Upper lobe of right lung (tissue), 1 donor: ENCODE measurements around the gene GOLGA3. TPM values are rescaled to one million over a fixed set of nuclear protein-coding genes. Genes with fewer than 3 reads are reported as not detected.
"Not testable (repeated sequence)": the region's sequence is repeated elsewhere in the genome, so short reads cannot be mapped to it uniquely, and the experiment has no call there.

Experiments used
- ATAC-seq: fragments of 200-7000 bp; cut with Tn5 transposase; one replicate; pipeline ENCODE4 v1.9.1; 2020; ENCODE audit warnings: mild to moderate bottlenecking, moderate library complexity
- DNase-seq: peaks from one replicate; pipeline ENCODE4 v3.0.0-alpha.2; 2020
- H3K27ac ChIP-seq: fragments of 200-600 bp; one replicate; pipeline ENCODE4 v1.8.0; 2022
- H3K27me3 ChIP-seq: fragments of 200-600 bp; one replicate; pipeline ENCODE4 v1.8.0; 2022; ENCODE audit warnings: mild to moderate bottlenecking
- H3K36me3 ChIP-seq: fragments of 200-600 bp; one replicate; pipeline ENCODE4 v1.8.0; 2022
- H3K4me1 ChIP-seq: fragments of 200-600 bp; one replicate; pipeline ENCODE4 v1.8.0; 2022
- H3K4me3 ChIP-seq: fragments of 200-600 bp; one replicate; pipeline ENCODE4 v1.8.0; 2022; ENCODE audit warnings: mild to moderate bottlenecking
- H3K9me3 ChIP-seq: fragments of 200-600 bp; one replicate; pipeline ENCODE4 v1.8.0; 2022
- intact Hi-C: fragments of 100-400 bp; cut with DNase I; formaldehyde crosslinking; loops from one replicate; pipeline ENCODE4 v1.11.0; 2022
- long read RNA-seq: library from polyadenylated mRNA; unstranded; transcript quantifications from one replicate; pipeline ENCODE4 v2.0.0, GENCODE V29; 2021
- total RNA-seq: library from RNA; stranded (reverse); fragmentation: NEBNext Ultra II Directional; extraction: Animal tissue kit (Norgen Biotek cat#: 25700); gene quantifications from one replicate; pipeline ENCODE4 v1.2.1, GENCODE V29; 2021
- TF ChIP-seq, protein P1 (sequence below): fragments of 200-600 bp; IDR thresholded peaks from one replicate; pipeline ENCODE4 v1.8.0; 2022; ENCODE audit warnings: antibody characterized with exemption
- donor health status: DM: no; HTN: yes; CAD: no; lungs with severe emphysema.

Gene GOLGA3, protein sequence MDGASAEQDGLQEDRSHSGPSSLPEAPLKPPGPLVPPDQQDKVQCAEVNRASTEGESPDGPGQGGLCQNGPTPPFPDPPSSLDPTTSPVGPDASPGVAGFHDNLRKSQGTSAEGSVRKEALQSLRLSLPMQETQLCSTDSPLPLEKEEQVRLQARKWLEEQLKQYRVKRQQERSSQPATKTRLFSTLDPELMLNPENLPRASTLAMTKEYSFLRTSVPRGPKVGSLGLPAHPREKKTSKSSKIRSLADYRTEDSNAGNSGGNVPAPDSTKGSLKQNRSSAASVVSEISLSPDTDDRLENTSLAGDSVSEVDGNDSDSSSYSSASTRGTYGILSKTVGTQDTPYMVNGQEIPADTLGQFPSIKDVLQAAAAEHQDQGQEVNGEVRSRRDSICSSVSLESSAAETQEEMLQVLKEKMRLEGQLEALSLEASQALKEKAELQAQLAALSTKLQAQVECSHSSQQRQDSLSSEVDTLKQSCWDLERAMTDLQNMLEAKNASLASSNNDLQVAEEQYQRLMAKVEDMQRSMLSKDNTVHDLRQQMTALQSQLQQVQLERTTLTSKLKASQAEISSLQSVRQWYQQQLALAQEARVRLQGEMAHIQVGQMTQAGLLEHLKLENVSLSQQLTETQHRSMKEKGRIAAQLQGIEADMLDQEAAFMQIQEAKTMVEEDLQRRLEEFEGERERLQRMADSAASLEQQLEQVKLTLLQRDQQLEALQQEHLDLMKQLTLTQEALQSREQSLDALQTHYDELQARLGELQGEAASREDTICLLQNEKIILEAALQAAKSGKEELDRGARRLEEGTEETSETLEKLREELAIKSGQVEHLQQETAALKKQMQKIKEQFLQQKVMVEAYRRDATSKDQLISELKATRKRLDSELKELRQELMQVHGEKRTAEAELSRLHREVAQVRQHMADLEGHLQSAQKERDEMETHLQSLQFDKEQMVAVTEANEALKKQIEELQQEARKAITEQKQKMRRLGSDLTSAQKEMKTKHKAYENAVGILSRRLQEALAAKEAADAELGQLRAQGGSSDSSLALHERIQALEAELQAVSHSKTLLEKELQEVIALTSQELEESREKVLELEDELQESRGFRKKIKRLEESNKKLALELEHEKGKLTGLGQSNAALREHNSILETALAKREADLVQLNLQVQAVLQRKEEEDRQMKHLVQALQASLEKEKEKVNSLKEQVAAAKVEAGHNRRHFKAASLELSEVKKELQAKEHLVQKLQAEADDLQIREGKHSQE (N-terminal part only)
- 65.3 TPM for total RNA-seq
- long read RNA-seq, partial matches to known transcripts = 16 of 45 reads
- long read RNA-seq, other reads (novel, unspliced or antisense) = 29 of 45 reads

DNA sequence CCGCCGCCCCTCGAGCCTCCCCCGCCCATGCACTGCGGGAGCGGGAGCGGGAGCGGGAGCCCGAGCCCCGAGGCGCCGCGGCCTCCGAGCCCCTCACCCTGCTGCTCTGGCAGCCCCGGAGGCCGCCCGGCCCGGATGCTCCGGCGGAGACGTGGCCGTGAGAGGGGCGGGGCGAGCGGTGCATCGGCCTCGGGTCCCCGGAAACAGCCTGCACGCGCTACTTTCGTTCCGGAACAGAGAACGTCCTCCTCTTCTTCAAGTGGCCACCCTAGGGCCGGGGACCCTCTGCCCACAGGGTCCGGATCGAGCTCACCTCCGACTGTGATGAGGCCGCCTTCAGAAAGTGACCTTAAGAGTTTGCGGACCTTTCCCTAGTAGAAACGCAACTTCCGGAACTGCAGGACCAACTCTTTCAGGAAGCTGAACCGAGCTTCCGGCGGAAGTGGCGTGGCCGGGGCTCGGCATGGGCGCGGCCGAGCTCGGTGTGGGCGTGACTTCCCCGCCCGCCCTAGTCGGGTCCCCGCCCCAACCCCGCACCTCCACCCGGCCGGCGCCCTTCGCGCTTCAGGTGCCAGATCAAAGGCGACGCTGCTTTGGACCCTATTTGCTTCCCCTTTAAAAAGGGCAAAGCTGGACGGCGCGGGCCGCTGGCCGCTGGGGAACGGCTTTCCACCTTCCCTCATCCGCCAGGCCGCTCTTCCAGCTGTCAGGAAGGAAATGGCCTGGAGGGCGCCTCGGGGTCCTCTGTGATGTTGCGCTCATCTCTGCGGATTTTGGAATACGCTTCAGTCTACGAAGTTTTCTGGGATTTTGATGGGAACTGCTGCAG, at the start of gene GOLGA3:
Gene GOLGA3 (minus strand): TSS at position 164 of the 829 bp plus-strand sequence. CDS start 6,741 bp downstream, outside the sequence.
- DNase-seq = peak; percentile 97
- ATAC-seq = peak; percentile 96
- no peaks in the 10 kb centered on the region for H3K27me3 ChIP-seq
- TF ChIP-seq, protein P1, sequence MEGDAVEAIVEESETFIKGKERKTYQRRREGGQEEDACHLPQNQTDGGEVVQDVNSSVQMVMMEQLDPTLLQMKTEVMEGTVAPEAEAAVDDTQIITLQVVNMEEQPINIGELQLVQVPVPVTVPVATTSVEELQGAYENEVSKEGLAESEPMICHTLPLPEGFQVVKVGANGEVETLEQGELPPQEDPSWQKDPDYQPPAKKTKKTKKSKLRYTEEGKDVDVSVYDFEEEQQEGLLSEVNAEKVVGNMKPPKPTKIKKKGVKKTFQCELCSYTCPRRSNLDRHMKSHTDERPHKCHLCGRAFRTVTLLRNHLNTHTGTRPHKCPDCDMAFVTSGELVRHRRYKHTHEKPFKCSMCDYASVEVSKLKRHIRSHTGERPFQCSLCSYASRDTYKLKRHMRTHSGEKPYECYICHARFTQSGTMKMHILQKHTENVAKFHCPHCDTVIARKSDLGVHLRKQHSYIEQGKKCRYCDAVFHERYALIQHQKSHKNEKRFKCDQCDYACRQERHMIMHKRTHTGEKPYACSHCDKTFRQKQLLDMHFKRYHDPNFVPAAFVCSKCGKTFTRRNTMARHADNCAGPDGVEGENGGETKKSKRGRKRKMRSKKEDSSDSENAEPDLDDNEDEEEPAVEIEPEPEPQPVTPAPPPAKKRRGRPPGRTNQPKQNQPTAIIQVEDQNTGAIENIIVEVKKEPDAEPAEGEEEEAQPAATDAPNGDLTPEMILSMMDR = no peak
- peaks cover 20% of the 10 kb centered on the region for H3K4me1 ChIP-seq
- peak within 1 kb of the TSS; percentile 97 for H3K4me3 ChIP-seq
- H3K36me3 ChIP-seq = peaks cover 27% of the 10 kb centered on the region
- H3K27ac ChIP-seq = peak within 1 kb of the TSS; percentile 100
- intact Hi-C loops = no loop called here
- H3K9me3 ChIP-seq = no peaks in the 10 kb centered on the region

GRCh38 chr12:132874620-132875019, 46.0 kb upstream of the GOLGA3 start:
- H3K4me3 ChIP-seq, DNase-seq, ATAC-seq, H3K27me3 ChIP-seq, intact Hi-C loops, H3K27ac ChIP-seq, H3K9me3 ChIP-seq, H3K4me1 ChIP-seq: not testable (repeated sequence)
- H3K36me3 ChIP-seq = peaks cover 85% of the 10 kb centered on the region

GRCh38 chr12:132874175-132874574, 45.5 kb upstream of the GOLGA3 start:
- H3K27me3 ChIP-seq = no peaks in the 10 kb centered on the region
- no peaks in the 10 kb centered on the region for H3K4me1 ChIP-seq
- no peak overlapping the region for H3K27ac ChIP-seq
- H3K9me3 ChIP-seq = no peaks in the 10 kb centered on the region
- intact Hi-C loops = no loop called here
- TF ChIP-seq, protein P1 = no peak
- H3K36me3 ChIP-seq = peaks cover 89% of the 10 kb centered on the region
- no peak for DNase-seq
- no peak overlapping the region for H3K4me3 ChIP-seq
- ATAC-seq = no peak

GRCh38 chr12:132873724-132874123, 45.1 kb upstream of the GOLGA3 start:
- no peak for ATAC-seq

DNA sequence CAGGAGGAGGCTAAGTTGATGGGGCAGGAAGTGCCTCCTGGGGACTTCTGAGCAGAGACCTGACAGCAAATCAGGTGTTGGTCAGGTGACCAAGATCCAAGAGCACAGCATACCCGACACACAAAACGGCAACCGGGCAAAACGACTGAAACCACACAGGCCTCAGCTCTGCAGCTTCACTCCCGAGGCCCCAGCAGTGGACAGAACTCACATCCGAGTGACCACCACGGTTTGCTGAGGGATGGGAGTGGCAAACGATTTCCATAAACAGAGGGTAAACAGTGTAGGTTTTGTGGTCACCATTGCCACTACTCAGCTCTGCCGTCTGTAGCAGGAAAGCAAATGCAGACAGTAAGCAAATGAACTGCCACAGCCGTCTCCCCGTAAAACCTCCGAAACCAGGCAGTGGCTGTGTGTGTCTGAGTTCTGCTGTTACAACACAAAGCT, 44.3 kb upstream of the GOLGA3 start:
- H3K9me3 ChIP-seq = no peaks in the 10 kb centered on the region
- no peak overlapping the region for H3K4me3 ChIP-seq
- intact Hi-C loops = no loop called here
- ATAC-seq = no peak
- peaks cover 84% of the 10 kb centered on the region for H3K36me3 ChIP-seq
- TF ChIP-seq, protein P1 = no peak
- DNase-seq = no peak
- no peak overlapping the region for H3K27ac ChIP-seq
- no peaks in the 10 kb centered on the region for H3K27me3 ChIP-seq
- H3K4me1 ChIP-seq = no peaks in the 10 kb centered on the region

More at GRCh38 chr12:132873724-132874123, 45.1 kb upstream of the GOLGA3 start:
- no peaks in the 10 kb centered on the region for H3K27me3 ChIP-seq
- H3K4me1 ChIP-seq = no peaks in the 10 kb centered on the region
- TF ChIP-seq, protein P1 = no peak
- peaks cover 86% of the 10 kb centered on the region for H3K36me3 ChIP-seq
- intact Hi-C loops = no loop called here
- no peak overlapping the region for H3K27ac ChIP-seq
- no peak overlapping the region for H3K4me3 ChIP-seq
- DNase-seq = no peak
- H3K9me3 ChIP-seq = no peaks in the 10 kb centered on the region
